G401 (cell line): Measurements from ENCODE around the gene SLC39A11. TPM values are rescaled to one million over a fixed set of nuclear protein-coding genes. Genes with fewer than 3 reads are reported as not detected.
"Not testable (repeated sequence)": the region's sequence is repeated elsewhere in the genome, so short reads cannot be mapped to it uniquely, and the experiment has no call there.

Experiments used
- DNase-seq: peaks from one replicate; pipeline ENCODE4 v3.0.0-alpha.2; 2015; ENCODE audit warnings: low spot score
- in situ Hi-C: cut with HindIII; loops from 2 replicates; pipeline ENCODE4 v1.10.0; 2016; ENCODE audit warnings: low sequenced_read_pairs, mixed read lengths
- total RNA-seq: library from RNA; depleted of rRNA; stranded (reverse); fragments of >200 nt; shearing (Covaris generic); gene quantifications from 2 replicates; pipeline ENCODE4 v1.2.3, GENCODE V29; 2014

Gene SLC39A11
- total RNA-seq, 1 experiment from 2014 or later, result 4.1 TPM

DNA sequence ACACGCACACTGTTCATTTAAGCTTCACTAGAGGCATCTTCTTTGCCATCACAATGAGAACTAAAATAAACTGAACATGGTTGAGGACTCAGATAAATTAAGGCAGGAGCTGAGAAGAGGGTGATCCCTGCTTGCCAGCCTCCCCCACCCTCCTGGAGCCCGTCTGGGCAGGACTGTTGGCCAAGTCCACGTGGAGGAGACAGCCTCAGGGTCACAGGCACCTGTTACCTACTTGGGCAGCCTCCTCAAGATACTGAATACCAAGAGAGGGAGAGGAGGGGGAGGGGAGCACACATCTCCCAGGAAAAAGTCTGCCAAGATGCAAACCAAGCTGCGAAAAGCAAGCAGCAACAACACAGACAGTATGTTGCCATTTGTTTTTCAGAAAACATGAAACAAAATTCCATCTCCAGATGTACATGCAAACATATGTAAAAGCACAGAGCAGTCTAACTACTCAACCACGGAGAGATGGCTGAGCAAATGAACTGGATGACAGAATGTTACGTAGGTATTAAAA lies 67.4 kb downstream of the SLC39A11 start:
- no peak for DNase-seq
- in situ Hi-C loops, result no loop called here

DNA sequence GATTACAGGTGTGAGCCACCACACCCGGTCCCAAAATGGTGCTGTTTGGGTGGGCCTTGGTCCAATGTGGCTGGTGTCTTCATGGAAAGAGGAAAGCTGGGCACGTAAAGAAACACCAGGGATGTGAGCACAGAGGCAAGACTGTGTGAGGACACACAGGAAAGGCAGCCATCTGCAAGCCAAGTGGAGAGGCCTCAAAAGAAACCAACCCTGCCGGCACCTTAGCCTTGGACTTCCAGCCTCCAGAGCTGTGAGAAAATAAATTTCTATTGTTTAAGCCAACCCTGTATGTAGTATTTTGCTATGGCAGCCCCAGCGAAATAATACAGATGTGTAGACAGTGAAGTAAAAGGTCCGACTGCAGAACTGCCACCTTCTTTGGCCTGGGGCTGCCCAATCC lies 68.7 kb downstream of the SLC39A11 start:
- DNase-seq, result no peak
- in situ Hi-C loops, result no loop called here

DNA sequence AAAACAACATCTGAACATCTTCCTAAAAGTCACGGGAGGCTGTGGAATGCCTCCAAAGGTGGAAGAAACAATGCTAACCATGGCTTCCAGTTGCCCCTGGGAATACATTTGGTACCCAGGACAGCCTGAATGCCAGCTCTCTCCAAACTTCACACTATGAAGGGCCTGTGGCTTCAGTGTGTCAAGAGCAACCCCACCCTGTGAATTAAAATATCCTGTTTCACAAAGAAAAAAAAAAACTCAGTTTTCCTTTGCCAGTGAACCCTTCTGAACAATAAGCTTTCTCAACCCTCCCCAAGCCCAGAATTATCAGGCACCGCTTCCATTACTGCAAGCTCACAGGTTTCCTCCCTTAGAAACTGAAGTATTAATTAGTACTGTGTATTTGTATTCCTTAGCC lies 69.8 kb downstream of the SLC39A11 start:
- in situ Hi-C loops, result no loop called here
- DNase-seq, result no peak

DNA sequence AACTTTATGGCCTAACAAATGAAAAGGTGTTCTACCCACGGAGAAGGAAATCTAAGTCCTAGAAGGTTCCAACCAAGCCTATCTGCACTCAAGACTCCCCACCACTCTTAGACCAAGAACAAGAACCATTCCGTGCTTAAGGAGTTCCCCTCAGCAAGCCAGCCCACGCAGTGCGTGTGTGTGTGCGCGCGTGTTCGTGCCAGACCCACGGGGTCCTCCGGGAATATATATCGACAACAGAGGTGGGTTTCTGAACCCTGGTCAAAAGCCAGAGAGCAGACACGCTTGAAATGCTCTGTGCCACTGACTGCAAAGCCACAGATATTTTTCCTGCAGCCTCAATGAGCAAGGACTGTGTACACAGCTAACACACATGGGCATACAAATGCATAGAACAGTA lies 70.7 kb downstream of the SLC39A11 start:
- no peak for DNase-seq
- in situ Hi-C loops, result no loop called here

DNA sequence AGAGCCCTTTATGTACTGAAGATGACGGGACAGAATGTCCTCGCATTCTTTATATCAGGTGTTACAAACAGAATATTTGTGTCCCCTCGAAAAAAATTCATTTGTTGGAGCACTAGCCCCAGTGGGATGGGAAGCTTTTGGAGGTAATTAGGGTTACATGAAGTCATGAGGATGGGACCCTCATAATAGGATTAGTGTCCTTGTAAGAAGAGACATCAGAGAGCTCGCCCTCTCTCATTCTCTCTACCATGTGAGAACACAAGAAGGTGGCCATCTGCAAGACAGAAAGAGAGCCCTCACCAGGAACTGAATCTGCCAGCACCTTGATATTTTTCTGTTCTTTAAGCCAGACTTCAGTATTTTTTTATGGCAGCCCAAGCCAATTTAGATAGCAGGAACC lies 72.4 kb downstream of the SLC39A11 start:
- no peak for DNase-seq
- in situ Hi-C loops, result no loop called here

DNA sequence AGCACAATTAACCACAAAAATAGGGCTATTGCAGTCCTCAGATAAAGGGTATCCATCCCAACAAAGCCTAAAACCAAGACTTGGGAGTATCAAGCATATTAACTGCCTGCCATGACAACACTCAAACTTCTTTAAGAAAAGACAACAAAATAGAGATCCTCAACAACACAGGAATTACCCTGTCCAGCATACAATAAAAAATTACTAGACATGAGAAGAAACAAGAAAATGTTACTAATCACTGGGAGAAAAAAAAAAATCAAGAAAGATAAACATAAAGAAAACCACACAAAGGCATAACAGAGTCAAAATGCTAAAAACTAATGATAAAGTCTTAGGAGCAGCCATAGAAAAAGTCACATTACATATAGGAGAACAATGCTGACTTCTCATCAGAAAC lies 73.9 kb downstream of the SLC39A11 start:
- in situ Hi-C loops, result no loop called here
- no peak for DNase-seq

DNA sequence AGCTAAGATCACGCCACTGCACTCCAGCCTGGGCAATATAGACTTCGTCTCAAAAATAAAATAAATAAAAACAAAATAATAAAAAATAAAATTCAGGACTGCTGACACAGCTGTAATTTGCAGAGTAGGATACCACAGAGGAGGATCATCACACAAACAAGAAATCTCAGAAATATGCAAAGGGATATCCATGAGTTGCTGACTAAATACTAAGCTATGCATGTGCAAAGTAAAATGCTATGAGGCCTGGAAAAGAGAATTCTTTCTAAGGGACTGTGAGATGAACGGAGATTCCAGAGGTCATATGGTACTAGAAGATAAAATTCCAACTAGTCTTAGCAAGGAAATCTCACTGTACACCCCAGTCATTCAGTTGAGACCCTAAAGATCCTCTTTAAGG lies 74.8 kb downstream of the SLC39A11 start:
- in situ Hi-C loops, result no loop called here
- DNase-seq, result no peak

DNA sequence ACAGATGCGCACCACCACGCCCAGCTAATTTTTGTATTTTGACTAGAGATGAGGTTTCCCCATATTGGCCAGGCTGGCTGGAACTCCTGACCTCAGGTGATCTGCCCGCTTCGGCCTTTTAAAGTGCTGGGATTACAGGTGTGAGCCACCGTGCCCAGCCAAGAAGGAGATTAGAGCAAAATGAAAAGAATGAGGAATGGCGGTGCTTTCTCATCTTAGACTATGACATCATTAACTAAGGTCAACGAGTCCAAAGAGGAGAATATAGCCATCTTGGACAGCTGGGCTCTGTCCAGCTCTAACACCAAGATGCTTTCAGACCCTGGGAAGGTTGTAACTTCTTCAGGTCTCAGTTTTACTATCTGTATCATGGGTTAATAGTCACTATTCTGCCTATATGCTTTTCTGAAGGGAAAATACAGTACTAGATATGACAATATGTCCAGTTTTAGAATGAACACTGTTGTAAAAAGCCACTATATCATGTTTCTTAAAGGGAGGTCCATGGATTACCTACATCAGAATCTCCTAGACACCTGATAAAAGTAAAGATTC lies 76.7 kb downstream of the SLC39A11 start:
- in situ Hi-C loops, result no loop called here
- DNase-seq, result no peak

DNA sequence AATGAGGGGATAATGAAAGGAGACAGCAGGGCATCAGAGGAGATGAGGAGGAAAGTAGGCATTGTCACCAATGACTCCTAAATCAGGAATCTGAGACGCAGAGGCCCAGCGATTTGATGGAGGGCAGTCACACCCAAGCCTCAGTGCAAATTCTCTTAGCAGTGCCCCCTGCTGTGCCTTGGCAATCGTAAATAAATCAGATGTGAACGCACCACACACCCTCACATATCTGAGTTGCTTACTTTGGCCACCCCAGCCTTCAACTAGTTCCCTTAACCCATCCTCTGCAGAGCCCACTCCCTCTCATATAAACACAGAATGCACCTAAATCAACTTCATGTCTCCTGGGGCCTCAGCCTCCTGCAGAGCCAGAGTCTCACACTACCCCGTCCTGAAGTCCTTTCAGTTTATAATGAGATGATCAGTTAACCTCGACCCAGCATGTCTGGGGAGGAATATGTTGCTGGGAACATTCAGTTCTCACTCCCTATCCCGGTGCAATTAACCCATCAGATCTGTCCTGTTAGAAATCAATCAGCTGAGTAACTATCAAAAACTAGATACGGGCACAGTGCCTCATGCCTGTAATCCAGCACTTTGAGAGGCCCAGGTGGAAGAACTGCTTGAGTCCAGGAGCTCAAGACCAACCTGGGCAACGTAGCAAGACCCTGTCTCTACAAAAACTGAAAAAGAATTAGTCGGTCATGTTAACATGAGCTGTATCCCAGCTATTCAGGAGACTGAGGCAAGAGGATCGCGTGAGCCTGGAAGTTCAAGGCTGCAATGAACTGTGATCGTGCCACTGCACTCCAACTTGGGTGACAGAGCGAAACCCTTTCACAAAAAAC lies 78.4 kb downstream of the SLC39A11 start:
- in situ Hi-C loops, result no loop called here
- no peak for DNase-seq

DNA sequence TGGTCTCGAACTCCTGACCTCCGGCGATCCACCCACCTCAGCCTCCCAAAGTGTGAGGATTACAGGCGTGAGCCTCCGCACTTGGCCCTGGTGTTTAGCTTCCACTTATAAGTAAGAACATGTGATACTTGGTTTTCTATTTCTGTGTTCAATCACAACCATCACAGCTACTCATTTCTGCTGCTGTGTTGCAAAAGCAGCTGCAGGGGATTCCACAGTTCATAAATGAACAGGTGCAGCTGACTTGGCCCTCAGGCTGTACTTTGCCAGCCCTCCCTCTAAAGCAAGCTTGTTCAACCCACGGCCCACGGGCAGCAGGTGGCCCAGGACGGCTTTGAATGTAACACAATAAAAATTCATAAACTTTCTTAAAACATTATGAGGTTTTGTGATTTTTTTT lies 79.2 kb downstream of the SLC39A11 start:
- in situ Hi-C loops, result no loop called here
- no peak for DNase-seq

DNA sequence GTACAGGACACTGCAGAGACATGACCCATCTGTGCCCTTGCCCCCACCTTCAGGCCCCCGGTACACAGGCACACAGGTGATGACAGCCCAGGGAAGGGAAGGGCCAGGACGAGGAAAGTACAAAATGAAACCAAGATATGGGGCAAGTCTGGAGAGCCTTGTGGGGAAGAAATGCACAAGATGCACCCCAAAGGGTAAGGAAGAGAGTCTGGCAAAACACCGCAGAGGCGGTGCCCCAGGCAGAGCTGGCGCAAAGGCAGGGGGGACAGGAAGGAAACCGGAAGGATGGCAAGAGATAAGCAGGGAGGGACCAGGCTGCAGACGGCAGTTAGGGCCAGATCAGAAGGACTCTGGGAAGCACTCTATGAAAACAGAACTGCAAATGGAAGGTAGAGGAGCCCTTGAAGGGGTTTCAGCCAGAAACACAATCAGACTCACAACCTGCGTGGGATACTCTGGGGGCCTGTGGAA lies 81.4 kb downstream of the SLC39A11 start:
- in situ Hi-C loops, result no loop called here
- DNase-seq, result no peak

DNA sequence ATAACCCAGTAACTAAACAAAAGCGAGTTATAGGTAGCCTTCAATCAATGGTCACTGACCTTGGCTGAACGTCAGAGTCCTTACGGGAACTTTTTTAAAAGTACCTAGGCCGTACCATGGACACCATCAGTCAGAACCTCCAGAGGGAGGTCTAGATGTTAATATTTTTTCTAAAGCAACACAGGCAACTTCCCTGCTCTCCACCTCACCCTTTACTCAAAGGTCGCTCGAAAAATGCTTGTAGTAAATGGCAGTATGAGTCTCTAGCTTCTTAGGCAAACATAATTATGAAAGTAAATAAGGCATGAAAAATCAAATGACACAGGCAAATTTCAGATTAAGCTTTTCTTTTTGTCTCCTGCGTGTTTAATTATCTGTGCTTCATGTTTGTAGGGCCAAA lies 82.1 kb downstream of the SLC39A11 start:
- no peak for DNase-seq
- in situ Hi-C loops, result no loop called here

DNA sequence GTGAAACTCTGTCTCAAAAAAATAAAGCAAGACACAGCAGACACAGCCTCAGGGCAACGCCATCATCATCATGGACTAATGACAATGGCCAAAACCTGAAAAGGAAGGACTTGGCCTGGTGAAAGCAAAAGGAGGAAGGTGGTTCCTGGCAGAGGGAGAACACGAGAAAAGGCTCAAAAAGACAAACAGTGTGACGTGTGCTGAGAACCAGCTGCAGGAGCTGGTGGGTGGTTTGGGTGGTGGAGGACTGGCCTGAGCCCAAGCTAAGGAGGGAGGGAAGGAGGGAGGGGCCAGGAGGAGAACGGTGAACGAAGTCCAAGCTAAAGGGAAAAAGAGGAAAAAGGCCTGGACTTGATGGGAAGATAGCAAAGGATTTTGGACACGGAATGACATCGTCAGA lies 85.1 kb downstream of the SLC39A11 start:
- in situ Hi-C loops, result no loop called here
- DNase-seq, result no peak

DNA sequence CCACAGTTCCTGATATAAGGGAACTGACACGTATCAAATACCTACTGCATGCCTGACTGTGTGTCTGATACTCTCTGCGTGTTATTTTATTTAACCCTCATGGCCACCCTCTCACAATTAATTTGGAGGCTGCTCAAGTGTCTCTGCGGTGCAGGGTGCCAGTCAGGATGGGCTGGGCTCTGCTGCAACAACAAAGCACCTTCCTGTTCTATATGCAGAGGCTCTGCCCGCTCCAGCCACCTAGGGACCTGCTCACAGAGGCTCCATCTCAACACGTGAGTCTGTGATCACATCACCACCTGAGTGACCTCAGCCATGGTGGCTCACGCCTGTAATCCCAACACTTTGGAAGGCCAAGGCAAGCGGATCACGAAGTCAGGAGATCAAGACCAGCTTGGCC lies 87.1 kb downstream of the SLC39A11 start:
- DNase-seq, result no peak
- in situ Hi-C loops, result no loop called here

DNA sequence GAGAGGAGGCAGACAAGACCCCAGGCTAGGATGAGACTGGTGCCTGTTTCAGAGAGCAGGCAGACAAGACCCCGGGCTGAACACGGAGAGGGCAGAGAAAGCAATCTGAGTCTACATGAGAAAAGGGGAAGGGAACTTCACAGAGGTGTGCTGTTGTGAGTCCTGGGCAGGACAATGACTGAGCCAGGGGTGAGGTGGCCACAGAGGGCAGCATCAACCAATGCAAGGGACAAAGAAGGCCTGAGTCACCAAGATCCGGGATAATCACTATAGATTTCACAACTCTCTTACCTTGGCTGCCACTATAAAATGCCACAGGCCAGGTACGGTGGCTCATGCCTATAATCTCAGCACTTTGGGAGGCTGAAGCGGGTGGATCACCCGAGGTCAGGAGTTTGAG lies 89.0 kb downstream of the SLC39A11 start:
- in situ Hi-C loops, result no loop called here
- no peak for DNase-seq

DNA sequence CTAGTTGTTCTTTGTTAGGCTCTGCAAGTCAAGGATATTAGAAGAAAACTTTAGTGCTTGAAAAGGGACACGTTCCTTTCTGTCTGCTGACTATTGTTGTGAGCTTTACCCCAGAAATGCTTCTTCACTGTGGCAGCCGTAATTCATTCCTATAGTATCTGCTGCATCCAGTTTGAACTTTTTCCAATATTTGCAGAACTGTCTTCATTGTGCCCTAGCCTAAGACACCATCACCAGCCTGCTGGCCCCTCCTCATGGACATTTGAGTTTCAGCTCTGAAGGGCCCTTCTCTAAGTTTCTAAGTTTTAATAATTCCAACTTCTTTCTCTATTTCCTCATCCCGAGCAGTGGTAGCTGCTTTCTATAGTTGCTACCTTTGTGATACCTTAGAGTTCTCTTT lies 91.7 kb downstream of the SLC39A11 start:
- in situ Hi-C loops, result no loop called here
- no peak for DNase-seq

DNA sequence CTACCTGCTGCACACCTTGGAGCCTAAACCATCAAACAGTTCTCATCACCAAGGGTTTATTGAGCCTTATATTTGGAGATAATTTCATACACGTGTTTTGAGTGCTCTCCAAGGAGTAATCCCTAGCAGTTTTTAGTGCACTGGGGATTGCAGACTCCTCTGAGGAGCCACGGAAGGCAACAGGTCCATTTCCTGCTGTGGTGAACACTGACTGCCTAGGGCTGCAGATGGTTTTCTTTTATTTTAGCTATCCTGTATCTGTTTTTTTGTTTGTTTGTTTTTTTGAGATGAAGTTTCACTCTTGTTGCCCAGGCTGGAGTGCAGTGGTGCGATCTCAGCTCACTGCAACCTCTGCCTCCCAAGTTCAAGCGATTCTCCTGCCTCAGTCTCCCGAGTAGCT lies 93.0 kb downstream of the SLC39A11 start:
- in situ Hi-C loops, result loop anchor here (25.0 kb wide), 1 partner anchor 163 kb away; the partner anchor contains the start of gene SSTR2
- not testable (repeated sequence) for DNase-seq

DNA sequence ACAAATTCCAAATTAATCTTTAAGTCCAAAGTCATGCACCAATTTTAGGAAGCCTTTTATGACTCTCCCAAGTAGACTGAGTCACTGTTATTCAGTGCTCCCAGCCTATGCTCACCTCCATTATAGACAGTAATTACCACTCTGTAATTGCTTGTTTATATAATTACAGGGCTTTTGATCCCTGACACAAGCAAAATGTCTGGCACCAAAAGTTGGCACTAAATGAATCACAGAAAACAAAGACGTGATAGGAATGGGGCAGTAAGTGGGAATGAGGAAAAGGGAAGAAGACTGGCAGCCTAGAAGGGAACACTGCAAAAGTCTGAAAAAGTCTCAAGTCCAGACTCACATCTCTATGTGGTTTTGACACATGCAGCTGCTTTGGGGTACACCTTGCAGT lies 94.1 kb downstream of the SLC39A11 start:
- in situ Hi-C loops, result loop anchor here (25.0 kb wide), 1 partner anchor 164 kb away; the partner anchor contains the start of gene SSTR2
- no peak for DNase-seq

DNA sequence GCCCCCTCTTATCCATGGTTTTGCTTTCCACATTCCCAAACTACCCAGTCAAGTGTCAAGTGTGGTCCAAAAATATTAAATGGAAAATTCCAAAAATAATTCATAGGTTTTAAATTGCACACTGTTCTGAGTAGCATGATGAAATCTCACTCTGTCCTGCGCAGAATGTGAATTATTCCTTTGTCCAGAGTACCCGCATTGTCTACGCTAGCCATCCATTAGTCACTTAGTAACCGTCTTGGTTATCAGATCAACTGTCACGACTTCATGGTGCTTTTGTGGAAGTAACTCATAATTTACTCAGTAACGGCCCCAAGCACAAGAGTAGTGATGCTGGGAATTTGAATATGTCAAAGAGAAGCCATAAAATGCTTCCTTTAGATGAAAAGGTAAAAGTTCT lies 94.9 kb downstream of the SLC39A11 start:
- DNase-seq, result no peak
- in situ Hi-C loops, result loop anchor here (25.0 kb wide), 1 partner anchor 165 kb away; the partner anchor contains the start of gene SSTR2

DNA sequence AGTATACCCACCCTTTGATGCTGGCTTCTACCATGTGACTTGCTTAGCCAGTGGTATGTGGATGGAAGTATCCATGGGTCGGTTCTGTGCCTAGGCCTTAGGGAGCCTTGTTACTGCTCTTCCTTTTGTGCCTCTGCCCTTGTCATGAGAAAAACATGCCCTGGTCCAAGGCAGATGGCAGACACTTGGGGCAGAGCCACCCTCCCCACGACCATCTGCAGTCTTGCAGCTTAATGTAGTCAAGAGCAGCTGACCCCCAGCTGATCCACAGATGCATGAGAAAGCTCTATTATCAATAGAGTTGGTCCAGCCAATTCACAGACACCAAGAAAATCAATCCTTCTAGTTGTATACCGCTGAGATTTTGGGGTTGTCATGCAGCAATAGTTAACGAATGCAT lies 95.7 kb downstream of the SLC39A11 start:
- in situ Hi-C loops, result loop anchor here (25.0 kb wide), 1 partner anchor 166 kb away; the partner anchor contains the start of gene SSTR2

More for the DNA sequence above, 95.7 kb downstream of the SLC39A11 start:
- no peak for DNase-seq
